Measurements from ENCODE around the gene ADAM8. TPM values are rescaled to one million over a fixed set of nuclear protein-coding genes. Genes with fewer than 3 reads are reported as not detected.
A peak's percentile ranks its signal among the peaks of the same experiment; 100 is the strongest.

ADAM8 gene
- polyA plus RNA-seq, 3 donors: 1.0 to 1.6 (median 1.3) TPM

GRCh38 chr10:133309100-133309719 is 32.5 kb upstream of the ADAM8 start:
- peak in 1 of 3 donors; percentile 67 for DNase-seq (ENCODE audit: low read depth in 3 of 3, low spot score in 2 of 3)

DNA sequence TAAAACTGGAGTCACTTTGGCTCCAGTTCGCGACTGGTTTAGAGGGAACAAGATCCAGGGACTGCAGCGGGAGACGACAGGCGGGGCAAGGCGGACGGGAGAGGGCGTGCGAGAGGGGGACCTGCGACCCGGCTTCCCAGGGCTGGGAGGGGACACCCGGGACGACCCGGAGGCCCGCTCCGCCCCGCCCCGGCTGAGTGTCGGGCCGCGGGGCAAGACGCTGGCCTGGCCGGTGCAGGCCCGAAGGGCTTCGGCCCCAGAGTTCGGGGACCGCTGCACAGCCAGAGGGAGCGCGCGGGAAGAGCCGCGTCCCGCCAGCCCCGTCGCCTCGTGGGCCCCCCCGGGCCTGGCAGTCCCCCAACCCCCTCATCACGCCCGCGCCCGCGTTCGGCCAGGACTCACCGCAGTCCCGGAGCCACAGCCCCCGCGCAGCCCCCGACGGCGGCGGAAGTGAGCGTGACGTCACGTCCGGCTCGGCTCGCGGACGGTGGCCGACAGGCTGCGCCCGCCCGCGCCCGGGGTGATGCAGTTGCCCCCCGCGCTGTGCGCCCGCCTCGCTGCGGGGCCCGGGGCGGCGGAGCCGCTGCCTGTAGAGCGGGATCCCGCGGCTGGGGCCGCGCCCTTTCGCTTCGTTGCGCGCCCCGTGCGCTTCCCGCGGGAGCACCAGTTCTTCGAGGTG is 31.9 kb upstream of the ADAM8 start, which contains the start of the genes TUBGCP2 and ZNF511:
TSS of gene TUBGCP2 (minus strand) at position 452 of the 679 bp plus-strand sequence. CDS start 5,931 bp downstream, outside the sequence.
TSS of gene ZNF511 (plus strand) at position 494 of the 679 bp plus-strand sequence. CDS start at position 524, 30 bp downstream.
- peak in 2 of 3 donors; percentile 72 to 74 for DNase-seq (ENCODE audit: low read depth in 3 of 3, low spot score in 2 of 3)

DNA sequence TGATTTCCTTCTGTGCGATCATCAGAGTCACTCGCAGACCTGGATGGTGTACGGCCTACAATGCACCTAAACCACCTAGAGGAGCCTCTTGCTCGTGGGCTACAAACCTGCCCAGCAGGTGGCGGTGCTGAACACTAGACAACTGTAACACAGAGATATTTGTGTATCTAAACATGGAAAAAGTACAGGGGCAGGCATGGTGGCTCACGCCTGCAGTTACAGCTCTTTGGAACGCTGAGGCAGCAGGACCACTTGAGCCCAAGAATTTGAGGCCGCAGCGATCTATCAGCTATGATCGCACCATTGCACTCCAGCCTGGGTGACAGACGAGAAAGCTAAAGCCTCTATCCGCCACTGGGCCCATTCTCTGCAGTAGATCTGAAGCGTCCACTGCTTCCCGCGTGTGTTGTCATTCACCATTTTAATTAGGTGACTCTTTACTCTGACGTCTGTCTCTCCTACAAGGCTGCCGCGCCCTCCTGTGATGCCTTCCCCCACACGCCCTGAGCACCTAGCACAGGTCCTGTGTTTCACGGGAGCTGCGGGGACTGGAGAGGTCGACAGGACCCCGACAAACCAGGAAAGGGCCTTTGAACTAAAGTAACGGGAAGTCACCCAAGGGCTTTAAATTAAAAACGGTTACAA is 31.2 kb upstream of the ADAM8 start:
- peak in 1 of 3 donors; percentile 66 for DNase-seq (ENCODE audit: low read depth in 3 of 3, low spot score in 2 of 3)

DNA sequence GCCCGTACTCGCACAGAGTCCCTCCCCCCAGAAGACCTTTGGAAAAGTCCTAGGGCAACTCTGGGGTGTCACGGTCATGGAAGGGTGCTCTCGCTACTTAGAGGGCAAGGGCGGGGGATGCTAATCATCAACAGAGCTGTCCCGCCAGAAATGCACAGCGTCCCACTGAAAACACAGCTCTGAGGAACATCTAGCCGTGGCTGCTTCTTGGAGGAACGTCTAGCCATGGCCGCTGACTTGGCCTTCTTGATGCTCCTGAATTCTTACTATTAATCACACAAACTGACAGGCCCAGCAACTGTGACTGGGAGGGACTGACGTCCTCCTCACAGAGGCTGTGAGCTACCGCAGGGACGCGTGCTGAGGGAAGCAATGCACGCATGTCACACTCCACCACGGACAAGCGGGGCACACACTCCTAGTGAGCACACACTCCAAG is 30.3 kb upstream of the ADAM8 start:
- DNase-seq (ENCODE audit: low read depth in 3 of 3, low spot score in 2 of 3): no peak

GRCh38 chr10:133306097-133306476 is 29.4 kb upstream of the ADAM8 start:
- no peak for DNase-seq (ENCODE audit: low read depth in 3 of 3, low spot score in 2 of 3)

- DNase-seq (ENCODE audit: low read depth in 3 of 3, low spot score in 2 of 3): no peak
These were observed 26.5 kb upstream of the ADAM8 start for GRCh38 chr10:133303206-133303605.

DNA sequence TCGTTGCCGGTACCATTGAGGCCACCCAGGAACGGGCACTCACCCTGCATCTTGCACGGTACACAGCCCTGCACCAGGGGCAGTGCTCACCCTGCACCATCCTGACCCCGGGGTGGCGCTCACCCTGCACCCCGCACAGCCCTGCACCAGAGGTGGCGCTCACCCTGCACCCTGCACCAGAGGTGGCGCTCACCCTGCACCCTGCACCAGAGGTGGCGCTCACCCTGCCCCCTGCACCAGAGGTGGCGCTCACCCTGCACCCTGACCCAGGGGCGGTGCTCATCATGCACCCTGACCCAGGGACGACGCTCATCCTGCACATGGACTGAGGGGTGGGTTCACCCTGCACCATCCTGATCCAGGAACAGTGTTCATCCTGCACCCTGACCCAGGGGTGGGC is 25.6 kb upstream of the ADAM8 start:
- DNase-seq (ENCODE audit: low read depth in 3 of 3, low spot score in 2 of 3): no peak

- DNase-seq (ENCODE audit: low read depth in 3 of 3, low spot score in 2 of 3): no peak
These were observed 23.1 kb upstream of the ADAM8 start for GRCh38 chr10:133299738-133300137.

GRCh38 chr10:133299224-133299623 is 22.6 kb upstream of the ADAM8 start:
- no peak for DNase-seq (ENCODE audit: low read depth in 3 of 3, low spot score in 2 of 3)

GRCh38 chr10:133298466-133298865 is 21.8 kb upstream of the ADAM8 start:
- no peak for DNase-seq (ENCODE audit: low read depth in 3 of 3, low spot score in 2 of 3)

DNA sequence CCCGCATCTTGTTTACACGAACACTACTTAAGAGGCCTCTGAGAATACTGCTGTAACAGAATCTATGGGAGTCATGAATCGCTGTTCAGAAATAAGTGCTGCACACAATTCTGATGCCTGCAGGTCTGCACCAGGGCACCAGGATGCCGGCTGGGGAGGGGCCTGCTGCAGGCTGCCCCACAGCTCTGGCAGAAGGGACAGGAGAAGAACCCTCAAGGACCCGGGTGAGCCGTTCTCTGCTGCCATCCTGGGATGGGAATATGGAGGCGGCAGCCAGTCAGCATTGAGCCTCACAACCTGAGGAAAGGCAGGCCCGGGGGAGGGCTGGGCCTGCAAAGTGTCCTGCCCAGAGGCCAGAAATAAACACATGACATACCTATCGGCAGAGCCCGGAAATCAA is 20.8 kb upstream of the ADAM8 start:
- DNase-seq (ENCODE audit: low read depth in 3 of 3, low spot score in 2 of 3): no peak

- no peak for DNase-seq (ENCODE audit: low read depth in 3 of 3, low spot score in 2 of 3)
These were observed 19.0 kb upstream of the ADAM8 start for GRCh38 chr10:133295426-133296320.

- no peak for DNase-seq (ENCODE audit: low read depth in 3 of 3, low spot score in 2 of 3)
These were observed 17.5 kb upstream of the ADAM8 start for GRCh38 chr10:133294189-133294588.

GRCh38 chr10:133293810-133294119 is 17.1 kb upstream of the ADAM8 start:
- no peak for DNase-seq (ENCODE audit: low read depth in 3 of 3, low spot score in 2 of 3)

DNA sequence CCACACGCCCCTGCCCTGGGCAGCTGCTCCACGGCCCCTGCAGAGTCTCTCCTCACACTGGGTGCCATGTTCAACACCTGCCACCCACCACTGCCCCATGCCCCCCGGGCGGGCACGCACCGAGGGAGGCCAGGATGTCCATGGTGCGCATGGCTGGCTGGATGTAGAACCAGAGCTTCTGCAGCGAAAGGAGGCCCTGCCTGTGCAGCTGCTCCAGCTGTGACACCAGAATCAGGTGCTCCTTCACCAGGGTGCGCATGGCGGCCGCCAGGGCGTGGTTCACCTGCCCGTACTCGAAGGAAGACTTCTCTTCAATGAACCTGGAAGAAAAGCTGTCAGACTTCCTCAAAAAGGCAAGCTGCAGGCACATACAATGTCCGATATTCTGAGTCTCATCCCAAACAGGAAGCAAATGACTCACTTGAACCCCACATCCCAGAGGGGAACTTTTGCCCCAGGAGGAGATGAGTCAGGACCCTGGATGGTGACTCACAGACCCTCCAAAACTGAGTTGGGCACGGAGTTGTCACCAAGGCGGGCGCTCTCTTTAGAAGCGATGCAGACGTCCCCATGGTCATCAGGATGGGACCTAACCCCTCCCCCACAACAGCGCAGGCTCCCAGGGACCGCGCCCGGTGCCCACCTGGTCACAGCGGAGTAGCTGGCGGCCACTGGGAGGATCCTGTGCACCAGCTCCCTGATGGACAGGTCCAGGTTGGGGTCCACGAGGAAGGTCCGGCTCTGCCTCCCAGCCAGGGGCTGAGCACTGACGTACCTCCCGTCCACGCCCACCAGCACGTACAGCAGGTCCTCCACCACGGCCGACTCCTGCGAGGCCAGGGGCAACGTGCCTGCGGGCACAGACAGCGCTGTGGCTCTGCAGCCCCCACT is 16.5 kb upstream of the ADAM8 start:
- DNase-seq (ENCODE audit: low read depth in 3 of 3, low spot score in 2 of 3): no peak

DNA sequence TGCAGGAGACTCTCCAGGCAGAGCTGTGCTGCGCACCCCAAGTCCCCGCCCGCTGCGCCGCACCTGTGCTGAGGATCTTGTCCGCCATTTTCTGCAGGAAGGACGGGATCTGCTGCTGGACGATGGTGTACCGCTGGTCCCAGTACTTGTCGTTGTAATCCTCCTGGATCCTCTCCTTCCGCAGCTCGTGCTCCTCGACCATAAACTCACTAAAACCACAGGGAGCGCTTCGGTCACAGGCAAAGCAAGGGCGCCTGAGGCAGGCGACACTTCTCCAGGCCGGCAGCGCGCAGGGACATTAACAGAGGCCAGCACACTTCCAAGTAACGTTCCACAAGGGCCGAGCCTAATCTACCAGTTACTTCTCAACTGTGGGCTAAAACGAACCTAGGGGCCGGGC is 13.1 kb upstream of the ADAM8 start:
- DNase-seq (ENCODE audit: low read depth in 3 of 3, low spot score in 2 of 3): no peak

GRCh38 chr10:133287832-133288500 is 11.3 kb upstream of the ADAM8 start:
- no peak for DNase-seq (ENCODE audit: low read depth in 3 of 3, low spot score in 2 of 3)

GRCh38 chr10:133286366-133286765 is 9.7 kb upstream of the ADAM8 start:
- no peak for DNase-seq (ENCODE audit: low read depth in 3 of 3, low spot score in 2 of 3)

- no peak for DNase-seq (ENCODE audit: low read depth in 3 of 3, low spot score in 2 of 3)
These were observed 8.5 kb upstream of the ADAM8 start for GRCh38 chr10:133285217-133285616.
